CD4-positive, alpha-beta T cell (primary cell): ENCODE results near the gene A2M. TPM values are rescaled to one million over a fixed set of nuclear protein-coding genes. Genes with fewer than 3 reads are reported as not detected.

Experiments
- ATAC-seq: fragments of 200-7000 bp; cut with Tn5 transposase; one replicate; pipeline ENCODE4 v1.10.0; 2022; ENCODE audit warnings: mild to moderate bottlenecking; ENCODE audit not compliant: poor library complexity
- CTCF ChIA-PET: fragments of 350-600 bp; sonication (Branson Sonifier 250); formaldehyde crosslinking; loops from one replicate; lab custom pipeline; 2021; ENCODE audit warnings: antibody characterized with exemption, inconsistent platforms; lab: Charles Lee
- POLR2A ChIA-PET: fragments of 350-600 bp; sonication (Branson Sonifier 250); formaldehyde crosslinking; loops from one replicate; lab custom pipeline; 2021; ENCODE audit warnings: antibody characterized with exemption, inconsistent platforms; lab: Charles Lee
- DNase-seq, 14 experiments: peaks; one replicate each; pipeline ENCODE4 v3.0.0-alpha.2; 2013 to 2020; ENCODE audit warnings: mixed read lengths in 2 of 14
- H3K27ac ChIP-seq, 2 donors: one replicate each; pipeline versions ENCODE4 v1.5.1 to v1.7.0; 2013; ENCODE audit warnings: low read length in 2 of 2, low read depth in 1 of 2, mild to moderate bottlenecking in 1 of 2
- H3K27me3 ChIP-seq, 2 experiments: 1 replicate in 1 of 2; 2 replicates in 1 of 2; pipeline versions ENCODE4 v1.6.1 to v1.7.0; 2013; ENCODE audit warnings: low read length in 2 of 2, control low read depth in 1 of 2, mild to moderate bottlenecking in 1 of 2, moderate library complexity in 1 of 2; ENCODE audit not compliant: insufficient read depth in 2 of 2, control insufficient read depth in 1 of 2
- H3K36me3 ChIP-seq: one replicate; pipeline ENCODE4 v1.6.1; 2013; ENCODE audit warnings: low read length, control low read depth; ENCODE audit not compliant: insufficient read depth
- H3K4me1 ChIP-seq: one replicate; pipeline ENCODE4 v1.6.1; 2013; ENCODE audit warnings: low read length, control low read depth; ENCODE audit not compliant: insufficient read depth
- H3K4me3 ChIP-seq: one replicate; pipeline ENCODE4 v1.5.1; 2013; ENCODE audit warnings: mild to moderate bottlenecking, low read length, moderate library complexity
- H3K9me3 ChIP-seq, 2 experiments: 1 replicate in 1 of 2; 2 replicates in 1 of 2; pipeline versions ENCODE4 v1.6.1 to v1.7.0; 2013; ENCODE audit warnings: low read length in 2 of 2, mild to moderate bottlenecking in 2 of 2, control low read depth in 1 of 2, moderate library complexity in 1 of 2; ENCODE audit not compliant: control insufficient read depth in 1 of 2, insufficient read depth in 1 of 2
- H3K27ac Mint-ChIP-seq: one replicate; pipeline ENCODE4 v1.8.0; 2020; ENCODE audit warnings: mixed read lengths
- H3K27me3 Mint-ChIP-seq: one replicate; pipeline ENCODE4 v1.8.0; 2021; ENCODE audit warnings: mixed read lengths
- H3K36me3 Mint-ChIP-seq: one replicate; pipeline ENCODE4 v1.8.0; 2021; ENCODE audit warnings: low read depth, mixed read lengths
- H3K4me1 Mint-ChIP-seq: one replicate; pipeline ENCODE4 v1.8.0; 2021; ENCODE audit warnings: low read depth, mixed read lengths
- H3K4me3 Mint-ChIP-seq: one replicate; pipeline ENCODE4 v1.8.0; 2020; ENCODE audit warnings: mild to moderate bottlenecking, mixed read lengths
- H3K9me3 Mint-ChIP-seq: one replicate; pipeline ENCODE4 v1.8.0; 2020; ENCODE audit warnings: mixed read lengths
- intact Hi-C, 2 experiments: fragments of 100-400 bp; cut with DNase I in 1 of 2; cut with micrococcal nuclease in 1 of 2; formaldehyde crosslinking; loops; one replicate each; pipeline versions ENCODE4 v1.15.1 to v1.9.0; 2023 to 2025; cut with DNase I, micrococcal nuclease
- total RNA-seq, 174 experiments: library from RNA in 2 of 174; stranded (reverse) in 2 of 174; gene quantifications; one replicate each; pipeline ENCODE4 v1.2.3 and lab custom pipeline; 2021 to 2026
- TF ChIP-seq, protein P1 (sequence below): fragments of 200-600 bp; IDR thresholded peaks from one replicate; pipeline ENCODE4 v1.8.0; 2022; ENCODE audit warnings: antibody characterized with exemption, mild to moderate bottlenecking

The A2M gene
- total RNA-seq, 2 experiments from 2014 or later, result not detected

GRCh38 chr12:9114946-9115345 lies 773 bp downstream of the A2M start:
- H3K27me3 Mint-ChIP-seq, result no peaks in the 10 kb centered on the region
- no peak overlapping the region for H3K27ac ChIP-seq
- ChIA-PET CTCF (no interaction called here), POLR2A (no interaction called here)
- peaks cover 6% of the 10 kb centered on the region for H3K4me1 ChIP-seq
- H3K4me3 Mint-ChIP-seq, result no peak overlapping the region
- H3K36me3 ChIP-seq, result peaks cover 8% of the 10 kb centered on the region
- ATAC-seq (no peak), DNase-seq (peak in 2 of 14 experiments; percentile 10 to 14)
- no peaks in the 10 kb centered on the region for H3K27me3 ChIP-seq
- no peak overlapping the region for H3K4me3 ChIP-seq
- H3K9me3 Mint-ChIP-seq, result no peaks in the 10 kb centered on the region
- no peaks in the 10 kb centered on the region for H3K36me3 Mint-ChIP-seq
- TF ChIP-seq, protein P1, sequence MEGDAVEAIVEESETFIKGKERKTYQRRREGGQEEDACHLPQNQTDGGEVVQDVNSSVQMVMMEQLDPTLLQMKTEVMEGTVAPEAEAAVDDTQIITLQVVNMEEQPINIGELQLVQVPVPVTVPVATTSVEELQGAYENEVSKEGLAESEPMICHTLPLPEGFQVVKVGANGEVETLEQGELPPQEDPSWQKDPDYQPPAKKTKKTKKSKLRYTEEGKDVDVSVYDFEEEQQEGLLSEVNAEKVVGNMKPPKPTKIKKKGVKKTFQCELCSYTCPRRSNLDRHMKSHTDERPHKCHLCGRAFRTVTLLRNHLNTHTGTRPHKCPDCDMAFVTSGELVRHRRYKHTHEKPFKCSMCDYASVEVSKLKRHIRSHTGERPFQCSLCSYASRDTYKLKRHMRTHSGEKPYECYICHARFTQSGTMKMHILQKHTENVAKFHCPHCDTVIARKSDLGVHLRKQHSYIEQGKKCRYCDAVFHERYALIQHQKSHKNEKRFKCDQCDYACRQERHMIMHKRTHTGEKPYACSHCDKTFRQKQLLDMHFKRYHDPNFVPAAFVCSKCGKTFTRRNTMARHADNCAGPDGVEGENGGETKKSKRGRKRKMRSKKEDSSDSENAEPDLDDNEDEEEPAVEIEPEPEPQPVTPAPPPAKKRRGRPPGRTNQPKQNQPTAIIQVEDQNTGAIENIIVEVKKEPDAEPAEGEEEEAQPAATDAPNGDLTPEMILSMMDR, result no peak
- intact Hi-C loops, result no loop called here
- H3K9me3 ChIP-seq, result no peaks in the 10 kb centered on the region
- H3K27ac Mint-ChIP-seq, result no peak overlapping the region
- H3K4me1 Mint-ChIP-seq, result peaks cover 12% of the 10 kb centered on the region

DNA sequence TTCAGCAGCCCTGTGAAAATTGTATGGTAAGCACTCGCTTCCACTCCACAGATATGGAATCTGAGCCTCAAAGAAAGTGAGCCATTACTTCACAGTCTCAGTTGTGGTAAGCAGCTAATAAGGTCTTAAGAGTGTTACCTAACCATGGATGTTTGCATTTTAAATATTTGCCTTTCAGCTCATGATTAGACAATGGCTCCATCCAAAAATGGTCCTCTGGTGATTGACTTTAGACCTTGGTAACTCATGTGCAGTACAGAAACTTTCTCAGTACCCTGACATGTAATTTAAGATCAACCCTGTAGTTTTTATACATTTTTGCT lies 1.8 kb downstream of the A2M start:
- Histone ChIP-seq H3K27me3 (no peaks in the 10 kb centered on the region), H3K4me1 (peaks cover 6% of the 10 kb centered on the region), H3K27ac (no peak overlapping the region), H3K4me3 (no peak overlapping the region), H3K36me3 (peaks cover 8% of the 10 kb centered on the region), H3K9me3 (no peaks in the 10 kb centered on the region)
- intact Hi-C loops, result no loop called here
- POLR2A ChIA-PET, result no interaction called here
- CTCF ChIA-PET, result no interaction called here
- Mint-ChIP-seq H3K27me3 (no peaks in the 10 kb centered on the region), H3K9me3 (no peaks in the 10 kb centered on the region), H3K36me3 (no peaks in the 10 kb centered on the region), H3K4me3 (no peak overlapping the region), H3K4me1 (peaks cover 12% of the 10 kb centered on the region), H3K27ac (no peak overlapping the region)
- ATAC-seq, result no peak
- TF ChIP-seq, protein P1, result no peak
- DNase-seq, result no peak

DNA sequence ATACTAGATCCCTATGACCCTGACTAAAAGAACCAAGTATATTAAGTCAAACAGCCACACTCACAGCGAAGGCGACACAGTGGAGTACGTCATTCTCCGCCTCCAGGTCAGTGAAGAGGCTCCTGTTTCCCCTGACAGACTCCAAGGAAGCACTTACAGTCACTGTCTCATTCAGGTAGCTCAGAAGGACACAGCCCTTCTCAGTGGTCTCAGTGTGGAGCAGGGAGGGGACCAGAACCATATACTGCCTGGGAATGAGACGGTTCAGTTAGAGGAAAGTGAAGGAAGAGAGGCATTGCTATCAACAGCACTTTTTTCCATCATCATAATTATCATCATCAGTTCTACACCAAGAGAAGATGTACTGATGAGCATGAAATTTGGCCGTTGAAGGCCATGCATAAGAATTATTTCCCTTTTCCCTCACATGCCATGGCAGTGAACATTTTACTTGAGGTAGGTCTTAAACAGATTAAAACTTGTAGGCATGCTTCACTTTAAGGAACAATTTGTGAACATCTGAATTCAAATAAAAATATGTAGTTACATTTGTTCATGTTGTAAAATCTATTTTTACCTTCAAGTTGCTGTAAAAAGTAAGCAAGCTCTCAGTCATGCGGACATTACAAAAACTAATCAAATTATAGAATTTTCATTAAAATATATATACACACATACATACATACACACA lies 2.3 kb downstream of the A2M start:
- no peaks in the 10 kb centered on the region for H3K27me3 Mint-ChIP-seq
- peaks cover 8% of the 10 kb centered on the region for H3K36me3 ChIP-seq
- TF ChIP-seq, protein P1, result no peak
- POLR2A ChIA-PET, result no interaction called here
- no peak overlapping the region for H3K27ac ChIP-seq
- CTCF ChIA-PET, result no interaction called here
- intact Hi-C loops, result no loop called here
- no peak overlapping the region for H3K4me3 Mint-ChIP-seq
- no peak for DNase-seq
- no peak overlapping the region for H3K27ac Mint-ChIP-seq
- no peaks in the 10 kb centered on the region for H3K27me3 ChIP-seq
- H3K9me3 ChIP-seq, result no peaks in the 10 kb centered on the region
- no peaks in the 10 kb centered on the region for H3K9me3 Mint-ChIP-seq
- peaks cover 12% of the 10 kb centered on the region for H3K4me1 Mint-ChIP-seq
- ATAC-seq, result no peak
- peaks cover 6% of the 10 kb centered on the region for H3K4me1 ChIP-seq
- no peak overlapping the region for H3K4me3 ChIP-seq
- no peaks in the 10 kb centered on the region for H3K36me3 Mint-ChIP-seq
